B cell (primary cell): Measurements from ENCODE around the gene TPTE2. TPM values are rescaled to one million over a fixed set of nuclear protein-coding genes. Genes with fewer than 3 reads are reported as not detected.

ENCODE experiments used
- ATAC-seq: fragments of 200-7000 bp; cut with Tn5 transposase; one replicate; pipeline ENCODE4 v1.10.0; 2021; ENCODE audit warnings: low read depth, mild to moderate bottlenecking, moderate number of reproducible peaks, moderate library complexity
- CTCF ChIA-PET: fragments of 350-600 bp; sonication (Branson Sonifier 250); formaldehyde crosslinking; loops from one replicate; lab custom pipeline; 2021; ENCODE audit warnings: antibody characterized with exemption, inconsistent platforms; lab: Charles Lee
- POLR2A ChIA-PET: fragments of 350-600 bp; sonication (Branson Sonifier 250); formaldehyde crosslinking; loops from one replicate; lab custom pipeline; 2021; ENCODE audit warnings: antibody characterized with exemption; lab: Charles Lee
- DNase-seq: peaks from one replicate; pipeline ENCODE4 v3.0.0; 2013
- H2AFZ ChIP-seq: 2 replicates; pipeline ENCODE4 v1.6.1; 2012; ENCODE audit warnings: mild to moderate bottlenecking, low read depth, low read length; ENCODE audit not compliant: insufficient read depth, poor library complexity, severe bottlenecking
- H3K27ac ChIP-seq, 2 donors: 1 replicate in 1 of 2; 2 replicates in 1 of 2; pipeline ENCODE4 v1.5.1; 2012 to 2013; ENCODE audit warnings: low read length in 2 of 2, mild to moderate bottlenecking in 2 of 2, moderate library complexity in 1 of 2
- H3K27me3 ChIP-seq, 4 experiments: fragments of 200-600 bp in 1 of 4; sonication (generic) in 1 of 4; replicated peaks in 1 of 4; 1 replicate in 2 of 4; 2 replicates in 2 of 4; pipeline versions ENCODE4 v1.6.1 to v1.7.0; 2013 to 2016; ENCODE audit warnings: low read length in 3 of 4, mild to moderate bottlenecking in 2 of 4, mixed read lengths in 1 of 4, moderate library complexity in 1 of 4; ENCODE audit not compliant: insufficient read depth in 4 of 4, control insufficient read depth in 3 of 4; ENCODE audit errors: control extremely low read depth in 1 of 4
- H3K36me3 ChIP-seq, 2 experiments: replicated peaks in 1 of 2; 1 replicate in 1 of 2; 2 replicates in 1 of 2; pipeline versions ENCODE4 v1.6.1 to v1.7.1; 2013; ENCODE audit warnings: low read length in 1 of 2; ENCODE audit not compliant: insufficient read depth in 2 of 2, control insufficient read depth in 1 of 2; ENCODE audit errors: control extremely low read depth in 1 of 2, extremely low read depth in 1 of 2
- H3K4me1 ChIP-seq, 2 donors: fragments of 200-600 bp in 1 of 2; sonication (generic) in 1 of 2; 1 replicate in 1 of 2; 2 replicates in 1 of 2; pipeline versions ENCODE4 v1.5.1 to v1.6.1; 2013 to 2017; ENCODE audit warnings: low read length in 2 of 2; ENCODE audit not compliant: control insufficient read depth in 2 of 2, insufficient read depth in 2 of 2
- H3K4me2 ChIP-seq: replicated peaks from 2 replicates; pipeline ENCODE3; 2012; ENCODE audit warnings: mild to moderate bottlenecking, low read depth, low read length; ENCODE audit not compliant: poor library complexity, severe bottlenecking
- H3K4me3 ChIP-seq, 5 experiments: fragments of 200-600 bp in 1 of 5; sonication (generic) in 1 of 5; 1 replicate in 3 of 5; 2 replicates in 2 of 5; pipeline versions ENCODE4 v1.5.1 to v1.7.0; 2011 to 2016; ENCODE audit warnings: low read length in 4 of 5, mild to moderate bottlenecking in 4 of 5, low read depth in 2 of 5, control low read depth in 1 of 5, moderate library complexity in 1 of 5; ENCODE audit not compliant: insufficient read depth in 1 of 5; ENCODE audit errors: control extremely low read depth in 1 of 5, extremely low read depth in 1 of 5
- H3K79me2 ChIP-seq: fragments of 200-600 bp; sonication (generic); one replicate; pipeline ENCODE4 v1.6.0; 2016; ENCODE audit warnings: low read length; ENCODE audit not compliant: control insufficient read depth, insufficient read depth
- H3K9ac ChIP-seq: fragments of 200-600 bp; sonication (generic); 2 replicates; pipeline ENCODE4 v1.6.1; 2017; ENCODE audit warnings: mild to moderate bottlenecking, low read length, moderate library complexity
- H3K9me3 ChIP-seq, 3 donors: one replicate each; pipeline versions ENCODE4 v1.6.1 to v1.7.1; 2013; ENCODE audit warnings: low read length in 2 of 3; ENCODE audit not compliant: control insufficient read depth in 2 of 3, insufficient read depth in 1 of 3; ENCODE audit errors: control extremely low read depth in 1 of 3
- H4K20me1 ChIP-seq: 2 replicates; pipeline ENCODE4 v1.6.0; 2012; ENCODE audit warnings: mild to moderate bottlenecking, low read length; ENCODE audit not compliant: insufficient read depth, control insufficient read depth, poor library complexity, severe bottlenecking
- H3K27ac Mint-ChIP-seq: one replicate; pipeline ENCODE4 v1.8.0; 2021; ENCODE audit warnings: mixed read lengths
- H3K27me3 Mint-ChIP-seq: one replicate; pipeline ENCODE4 v1.8.0; 2021; ENCODE audit warnings: mixed read lengths
- H3K4me1 Mint-ChIP-seq: one replicate; pipeline ENCODE4 v1.8.0; 2021; ENCODE audit warnings: mixed read lengths
- H3K4me3 Mint-ChIP-seq: one replicate; pipeline ENCODE4 v1.8.0; 2021; ENCODE audit warnings: mixed read lengths
- H3K9me3 Mint-ChIP-seq: one replicate; pipeline ENCODE4 v1.8.0; 2022; ENCODE audit warnings: mixed read lengths; ENCODE audit not compliant: insufficient read depth
- CTCF ChIP-seq: fragments of 200-600 bp; IDR thresholded peaks from one replicate; pipeline ENCODE4 v1.8.0; 2022; ENCODE audit warnings: antibody characterized with exemption, mild to moderate bottlenecking
- EZH2 ChIP-seq: IDR thresholded peaks from 2 replicates; pipeline ENCODE4 v1.6.1; 2012; ENCODE audit warnings: borderline replicate concordance, low read depth, mild to moderate bottlenecking, moderate library complexity, low read length; ENCODE audit not compliant: insufficient read depth, poor library complexity, severe bottlenecking
- WGBS: methylation state at CpG from one replicate; pipeline ENCODE4 v1.1.5; 2013; ENCODE audit warnings: missing lambda C conversion rate; ENCODE audit not compliant: insufficient coverage; 5-methylcytosine and 5-hydroxymethylcytosine counted together
- intact Hi-C: fragments of 100-400 bp; cut with micrococcal nuclease; formaldehyde crosslinking; loops from one replicate; pipeline ENCODE4 v1.10.0; 2022
- polyA plus RNA-seq: library from polyadenylated mRNA; depleted of rRNA; stranded (reverse); fragments of >200 nt; gene quantifications from 2 replicates; pipeline ENCODE4 v1.2.3, GENCODE V29; 2012
- total RNA-seq, 2 donors: library from RNA; stranded (reverse); fragments of 120-200 nt in 1 of 2; gene quantifications; 1 replicate in 1 of 2; 2 replicates in 1 of 2; pipeline versions ENCODE4 v1.2.3 to v1.2.4, GENCODE V29; 2013 to 2022

The TPTE2 gene
- total and polyA plus RNA-seq, 2 donors (not counting 1 experiment from before 2014, with no cell fraction given), result not detected

- ATAC-seq (no peak), DNase-seq (no peak)
- Histone ChIP-seq H3K79me2 (no peaks in the 10 kb centered on the region), H3K9ac (no peak overlapping the region), H2AFZ (no peak overlapping the region), H3K36me3 (no peaks in the 10 kb centered on the region), H3K4me1 (no peaks in the 10 kb centered on the region), H3K4me2 (no peak overlapping the region), H3K27ac (no peak overlapping the region), H3K27me3 (no peaks in the 10 kb centered on the region), H4K20me1 (no peaks in the 10 kb centered on the region), H3K9me3 (peaks cover 0 to 11% (median 0%) of the 10 kb centered on the region in 3 donors), H3K4me3 (no peak overlapping the region)
- ChIA-PET CTCF (no interaction called here), POLR2A (no interaction called here)
- WGBS, result 61% methylated on average over 25 of the region's 30 CpGs
- intact Hi-C loops, result no loop called here
- H3K4me3 Mint-ChIP-seq, result no peak overlapping the region
- H3K27ac Mint-ChIP-seq, result no peak overlapping the region
- no peak for TF ChIP-seq CTCF
- TF ChIP-seq EZH2, result no peak
- H3K4me1 Mint-ChIP-seq, result no peaks in the 10 kb centered on the region
- H3K9me3 Mint-ChIP-seq, result peaks cover 4% of the 10 kb centered on the region
- no peaks in the 10 kb centered on the region for H3K27me3 Mint-ChIP-seq
These were observed 179.2 kb downstream of the TPTE2 start for GRCh38 chr13:19382111-19382510.

Other genes starting within 250 kb of the TPTE2 start
- gene MPHOSPH8, start 72.1 kb upstream of the TPTE2 start, total RNA-seq, result 98.3 and 106 TPM in 2 replicates
- gene MPHOSPH8, start 72.1 kb upstream of the TPTE2 start, polyA plus RNA-seq, result 25.6 and 32.7 TPM in 2 replicates
- gene PSPC1, start 221.4 kb upstream of the TPTE2 start, total RNA-seq, result 121 and 127 TPM in 2 replicates
- 55.3 and 64.9 TPM in 2 replicates for gene PSPC1, start 221.4 kb upstream of the TPTE2 start, polyA plus RNA-seq